GM19035 (cell line): Measurements from ENCODE around the gene ABCA9.
"Not testable (repeated sequence)": the region's sequence is repeated elsewhere in the genome, so short reads cannot be mapped to it uniquely, and the experiment has no call there.

Experiments used
- ATAC-seq: cut with Tn5 transposase; IDR thresholded peaks from one replicate; pipeline ENCODE4 v1.9.1; 2021; ENCODE audit not compliant: unreplicated experiment

Gene ABCA9, protein sequence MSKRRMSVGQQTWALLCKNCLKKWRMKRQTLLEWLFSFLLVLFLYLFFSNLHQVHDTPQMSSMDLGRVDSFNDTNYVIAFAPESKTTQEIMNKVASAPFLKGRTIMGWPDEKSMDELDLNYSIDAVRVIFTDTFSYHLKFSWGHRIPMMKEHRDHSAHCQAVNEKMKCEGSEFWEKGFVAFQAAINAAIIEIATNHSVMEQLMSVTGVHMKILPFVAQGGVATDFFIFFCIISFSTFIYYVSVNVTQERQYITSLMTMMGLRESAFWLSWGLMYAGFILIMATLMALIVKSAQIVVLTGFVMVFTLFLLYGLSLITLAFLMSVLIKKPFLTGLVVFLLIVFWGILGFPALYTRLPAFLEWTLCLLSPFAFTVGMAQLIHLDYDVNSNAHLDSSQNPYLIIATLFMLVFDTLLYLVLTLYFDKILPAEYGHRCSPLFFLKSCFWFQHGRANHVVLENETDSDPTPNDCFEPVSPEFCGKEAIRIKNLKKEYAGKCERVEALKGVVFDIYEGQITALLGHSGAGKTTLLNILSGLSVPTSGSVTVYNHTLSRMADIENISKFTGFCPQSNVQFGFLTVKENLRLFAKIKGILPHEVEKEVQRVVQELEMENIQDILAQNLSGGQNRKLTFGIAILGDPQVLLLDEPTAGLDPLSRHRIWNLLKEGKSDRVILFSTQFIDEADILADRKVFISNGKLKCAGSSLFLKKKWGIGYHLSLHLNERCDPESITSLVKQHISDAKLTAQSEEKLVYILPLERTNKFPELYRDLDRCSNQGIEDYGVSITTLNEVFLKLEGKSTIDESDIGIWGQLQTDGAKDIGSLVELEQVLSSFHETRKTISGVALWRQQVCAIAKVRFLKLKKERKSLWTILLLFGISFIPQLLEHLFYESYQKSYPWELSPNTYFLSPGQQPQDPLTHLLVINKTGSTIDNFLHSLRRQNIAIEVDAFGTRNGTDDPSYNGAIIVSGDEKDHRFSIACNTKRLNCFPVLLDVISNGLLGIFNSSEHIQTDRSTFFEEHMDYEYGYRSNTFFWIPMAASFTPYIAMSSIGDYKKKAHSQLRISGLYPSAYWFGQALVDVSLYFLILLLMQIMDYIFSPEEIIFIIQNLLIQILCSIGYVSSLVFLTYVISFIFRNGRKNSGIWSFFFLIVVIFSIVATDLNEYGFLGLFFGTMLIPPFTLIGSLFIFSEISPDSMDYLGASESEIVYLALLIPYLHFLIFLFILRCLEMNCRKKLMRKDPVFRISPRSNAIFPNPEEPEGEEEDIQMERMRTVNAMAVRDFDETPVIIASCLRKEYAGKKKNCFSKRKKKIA (N-terminal part only)

DNA sequence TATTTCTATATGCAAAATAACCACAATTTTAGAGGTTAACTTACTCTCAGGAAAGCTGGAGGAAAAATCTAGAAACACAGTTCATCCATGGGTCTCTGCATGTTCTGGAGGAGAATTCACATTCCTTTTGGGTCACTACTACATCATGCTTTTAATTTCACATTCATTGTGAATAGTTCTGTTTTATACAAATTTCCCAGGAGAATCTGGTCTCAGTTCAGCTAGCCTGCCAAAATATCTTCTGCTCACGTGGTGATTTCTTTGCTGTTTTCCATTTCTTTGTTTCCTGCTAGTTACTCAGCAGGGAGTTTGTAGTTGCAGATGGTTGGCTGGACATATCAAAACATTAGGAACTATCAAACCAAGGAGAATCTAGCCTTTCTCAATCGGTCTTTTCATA lies at the start of gene ABCA9:
ABCA9 (minus strand) TSS at position 106 of the 400 bp plus-strand sequence. CDS start 9,801 bp downstream, outside the sequence.
- no peak for ATAC-seq

GRCh38 chr17:69105907-69106730 lies 45.4 kb upstream of the ABCA9 start:
- ATAC-seq, result no peak

- ATAC-seq, result no peak
These were observed 43.0 kb upstream of the ABCA9 start for GRCh38 chr17:69103557-69104233.

DNA sequence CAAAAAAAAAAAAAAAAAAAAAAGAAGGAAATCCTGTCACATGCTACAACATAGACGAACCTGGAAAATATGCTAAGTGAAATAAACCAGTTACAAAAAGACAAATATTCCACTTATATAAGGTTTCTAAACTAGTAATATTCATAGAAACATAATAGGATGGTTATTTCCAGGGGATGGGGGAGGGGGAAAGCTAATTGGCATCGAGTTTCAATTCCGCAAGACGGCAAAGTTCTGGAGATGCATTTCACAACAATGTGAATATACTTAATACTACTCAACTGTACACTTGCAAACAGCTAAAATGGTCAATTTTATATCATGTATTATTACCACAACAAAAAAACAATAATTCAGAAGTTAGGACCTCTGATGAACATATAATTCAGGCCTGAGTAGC lies 37.9 kb upstream of the ABCA9 start:
- ATAC-seq, result no peak

DNA sequence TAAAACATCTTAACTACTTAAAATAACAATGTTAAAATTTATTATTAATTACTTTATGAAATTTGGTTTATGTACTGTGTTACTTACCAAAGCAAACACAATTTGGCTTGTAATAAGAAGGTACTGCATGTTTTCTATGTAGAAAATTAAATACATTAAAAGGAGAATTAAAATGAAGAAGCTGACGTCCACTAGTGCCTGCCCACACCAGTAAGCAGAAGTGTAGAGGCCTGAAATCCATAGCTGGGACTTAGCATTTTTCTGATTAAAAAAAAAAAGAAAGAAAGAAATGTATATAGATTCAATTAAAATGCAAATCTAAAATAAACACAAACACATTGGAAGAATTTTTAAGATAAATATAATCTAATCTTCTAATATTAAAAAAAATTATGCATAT lies 35.8 kb upstream of the ABCA9 start:
- ATAC-seq, result no peak

DNA sequence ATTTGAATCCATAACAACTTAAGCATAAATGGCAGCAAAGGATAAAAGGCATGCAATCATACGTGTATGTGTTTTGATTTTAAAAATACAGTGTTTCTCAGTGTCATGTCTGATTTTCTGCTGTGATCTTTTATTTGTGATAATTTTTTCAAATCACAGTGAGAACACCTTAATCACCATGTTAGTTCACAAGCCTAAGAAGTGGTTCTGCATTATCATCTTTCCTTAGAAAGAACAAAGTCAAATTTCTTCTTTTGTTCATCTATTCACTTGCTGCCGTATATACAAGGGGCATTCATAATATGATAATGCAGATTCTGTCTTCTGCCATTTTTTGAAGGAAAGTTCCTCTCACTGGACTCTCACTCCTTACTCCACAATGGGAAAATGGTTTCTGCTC lies 33.3 kb upstream of the ABCA9 start:
- ATAC-seq, result no peak

DNA sequence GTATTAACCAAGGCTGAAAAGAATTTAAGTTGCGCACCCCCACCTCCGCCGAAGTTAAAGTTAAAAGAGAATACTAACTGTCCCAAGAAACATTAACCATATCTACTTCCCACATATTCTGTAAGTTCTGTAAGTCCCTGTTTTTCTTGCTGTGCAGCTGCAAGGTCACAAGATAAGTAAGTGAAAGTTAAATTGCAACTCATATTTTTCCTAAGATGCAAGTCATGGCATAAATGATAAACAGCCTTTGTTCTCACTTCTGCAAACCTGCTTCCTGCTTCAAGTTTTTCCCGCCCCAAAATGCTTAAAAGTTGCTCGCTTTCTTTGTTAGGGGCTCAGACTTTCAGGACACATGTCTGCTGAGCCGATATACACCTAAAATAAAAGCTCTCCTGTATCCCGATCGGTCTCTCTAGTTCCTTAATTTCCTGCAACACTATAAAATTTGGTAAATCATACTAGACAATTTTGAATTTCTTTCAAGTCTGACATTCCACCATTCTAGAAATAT lies 32.6 kb upstream of the ABCA9 start:
- ATAC-seq, result no peak

- no peak for ATAC-seq
These were observed 29.6 kb upstream of the ABCA9 start for GRCh38 chr17:69090365-69090764.

DNA sequence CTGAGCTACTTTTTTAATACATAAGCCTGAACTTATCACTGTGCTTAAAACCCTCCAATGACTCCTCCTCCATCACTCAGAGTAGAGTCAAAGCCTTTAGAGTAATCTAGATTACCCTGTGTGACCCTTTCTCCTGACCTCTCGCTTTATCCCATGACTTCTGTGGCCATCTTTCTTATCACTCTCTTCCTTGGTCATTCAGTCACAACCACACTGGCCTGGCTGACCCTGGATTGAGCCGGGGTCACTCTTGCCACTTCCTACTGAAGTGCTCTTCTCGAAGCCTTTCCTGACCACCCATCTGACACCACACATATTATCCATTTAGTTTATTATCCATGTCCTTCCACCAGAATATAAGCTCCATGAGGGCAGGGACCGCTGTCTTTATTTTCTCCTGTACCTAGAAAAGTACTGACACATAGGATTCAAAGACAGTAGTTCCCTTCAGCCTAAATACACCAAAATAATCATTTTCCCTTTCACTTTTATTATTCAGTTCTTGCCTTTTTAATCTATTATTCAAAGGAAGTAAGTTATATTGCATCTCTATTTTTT lies 28.0 kb upstream of the ABCA9 start:
- ATAC-seq, result no peak

DNA sequence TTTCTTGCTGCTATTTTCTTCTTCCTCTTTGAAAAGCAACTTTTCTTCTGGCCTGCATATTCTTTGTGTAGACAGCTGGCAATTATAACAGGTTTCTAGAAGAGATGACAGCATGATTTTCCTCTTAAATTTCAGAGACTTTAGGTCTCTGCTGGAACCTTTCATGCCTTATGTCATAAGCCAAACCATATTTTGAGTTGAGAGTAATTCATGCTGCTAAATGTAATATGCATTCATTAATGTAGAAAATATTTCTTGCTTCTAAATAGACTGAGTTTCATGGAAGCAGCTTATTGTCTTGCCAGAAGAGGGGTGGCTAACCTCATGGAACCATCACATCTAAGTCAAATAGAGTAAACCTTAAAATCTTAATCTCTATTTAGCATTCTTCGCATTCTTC lies 25.9 kb upstream of the ABCA9 start:
- ATAC-seq, result no peak

- ATAC-seq, result no peak
These were observed 24.2 kb upstream of the ABCA9 start for GRCh38 chr17:69084911-69085310.

DNA sequence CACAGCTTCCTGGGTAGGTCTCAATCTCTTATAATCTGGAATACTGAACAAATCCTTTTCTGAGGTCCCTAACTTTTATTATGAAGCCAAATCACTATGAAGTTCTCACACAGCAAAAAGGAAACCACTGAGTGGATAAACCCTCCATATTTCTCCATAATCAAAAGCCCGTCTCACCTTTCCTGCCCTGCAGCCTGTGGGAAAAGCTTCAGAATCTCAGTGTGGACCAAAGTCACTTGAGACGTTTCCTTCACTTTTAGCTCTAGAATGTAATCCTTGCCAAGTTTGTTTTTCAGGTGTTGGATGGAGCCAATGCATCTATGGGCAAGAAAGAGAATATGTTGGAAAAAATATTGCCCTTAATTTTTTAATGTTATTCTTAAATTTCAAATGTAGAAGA lies 22.0 kb upstream of the ABCA9 start:
- ATAC-seq, result no peak

DNA sequence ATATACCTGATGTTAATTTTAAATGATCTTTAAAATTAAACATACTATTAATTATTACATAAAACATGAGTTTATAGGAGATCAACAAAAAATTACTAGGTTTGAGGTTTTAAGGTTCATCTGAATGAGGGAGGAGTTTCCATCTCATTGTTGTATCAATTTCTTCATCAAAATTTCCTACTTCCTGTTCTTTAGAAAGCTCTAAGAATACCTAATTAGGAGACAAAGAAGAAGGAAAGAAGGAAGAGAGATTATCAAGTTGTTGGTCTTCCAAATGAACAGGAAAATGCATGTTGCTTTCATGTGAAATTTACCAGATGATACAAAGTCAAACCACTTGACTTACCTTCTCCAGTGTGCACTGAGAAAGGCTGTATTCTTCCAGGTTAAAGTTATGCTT lies 18.1 kb upstream of the ABCA9 start:
- ATAC-seq, result no peak

- no peak for ATAC-seq
These were observed 15.1 kb upstream of the ABCA9 start for GRCh38 chr17:69075823-69076222.

- ATAC-seq, result not testable (repeated sequence)
These were observed 12.7 kb upstream of the ABCA9 start for GRCh38 chr17:69073392-69073791.

DNA sequence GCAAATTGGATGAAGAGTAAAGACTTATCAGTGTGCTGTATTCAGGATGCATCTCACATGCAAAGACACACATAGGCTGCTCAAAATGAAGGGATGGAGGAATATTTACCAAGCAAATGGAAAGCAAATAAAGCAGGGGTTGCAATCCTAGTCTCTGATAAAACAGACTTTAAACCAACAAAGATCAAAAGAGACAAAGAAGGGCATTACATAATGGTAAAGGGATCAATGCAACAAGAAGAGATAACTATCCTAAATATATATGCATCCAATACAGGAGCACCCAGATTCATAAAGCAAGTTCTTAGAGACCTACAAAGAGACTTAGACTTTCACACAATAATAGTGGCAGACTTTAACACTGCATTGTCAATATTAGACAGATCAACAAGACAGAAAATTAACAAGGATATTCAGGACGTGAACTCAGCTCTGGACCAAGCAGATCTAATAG lies 12.1 kb upstream of the ABCA9 start:
- not testable (repeated sequence) for ATAC-seq

DNA sequence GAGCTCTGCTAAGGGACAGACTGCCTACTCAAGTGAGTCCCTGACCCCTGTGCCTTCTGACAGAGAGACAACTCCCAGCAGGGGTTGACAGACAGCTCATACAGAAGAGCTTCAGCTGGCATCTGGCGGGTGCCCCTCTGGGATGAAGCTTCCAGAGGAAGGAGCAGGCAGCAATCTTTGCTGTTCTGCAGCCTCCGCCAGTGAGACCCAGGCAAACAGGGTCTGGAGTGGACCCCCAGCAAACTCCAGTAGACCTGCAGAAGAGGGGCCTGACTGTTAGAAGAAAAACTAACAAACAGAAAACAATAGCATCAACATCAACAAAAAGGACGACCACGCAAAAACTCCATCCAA lies 10.5 kb upstream of the ABCA9 start:
- ATAC-seq, result not testable (repeated sequence)

DNA sequence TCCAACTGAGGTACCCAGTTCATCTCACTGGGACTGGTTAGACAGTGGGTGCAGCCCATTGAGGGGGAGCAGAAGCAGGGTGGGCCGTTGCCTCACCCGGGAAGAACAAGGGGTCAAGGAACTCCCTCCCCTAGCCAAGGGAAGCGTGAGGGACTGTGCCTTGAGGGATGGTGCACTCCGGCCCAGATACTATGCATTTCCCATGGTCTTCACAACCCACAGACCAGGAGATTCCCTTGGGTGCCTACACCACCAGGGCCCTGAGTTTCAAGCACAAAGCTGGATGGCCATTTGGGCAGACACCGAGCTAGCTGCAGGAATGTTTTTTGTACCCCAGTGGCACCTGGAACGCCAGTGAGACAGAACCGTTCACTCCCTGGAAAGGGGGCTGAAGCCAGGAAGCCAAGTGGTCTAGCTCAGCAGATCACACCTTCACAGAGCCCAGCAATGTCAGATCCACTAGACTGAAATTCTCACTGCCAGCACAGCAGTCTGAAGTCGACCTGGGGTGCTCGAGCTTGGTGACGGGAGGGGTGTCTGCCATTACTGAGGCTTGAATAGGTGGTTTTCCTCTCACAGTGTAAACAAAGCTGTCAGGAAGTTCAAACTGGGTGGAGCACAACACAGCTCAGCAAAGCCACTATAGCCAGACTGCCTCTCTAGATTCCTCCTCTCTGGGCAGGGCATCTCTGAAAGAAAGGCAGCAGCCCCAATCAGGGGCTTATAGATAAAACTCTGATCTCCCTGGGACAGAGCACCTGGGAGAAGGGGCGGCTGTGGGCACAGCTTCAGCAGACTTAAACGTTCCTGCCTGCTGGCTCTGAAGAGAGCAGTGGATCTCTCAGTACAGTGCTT lies 9.9 kb upstream of the ABCA9 start:
- ATAC-seq, result not testable (repeated sequence)
